Caki2 (cell line): ENCODE measurements around the gene ANKH. TPM values are rescaled to one million over a fixed set of nuclear protein-coding genes. Genes with fewer than 3 reads are reported as not detected.
"Not testable (repeated sequence)": the region's sequence is repeated elsewhere in the genome, so short reads cannot be mapped to it uniquely, and the experiment has no call there.

ENCODE experiments used
- DNase-seq: peaks from one replicate; pipeline ENCODE4 v3.0.0-alpha.2; 2015; ENCODE audit warnings: low read depth
- in situ Hi-C: cut with HindIII; loops from 2 replicates; pipeline ENCODE4 v1.10.0; 2016; ENCODE audit warnings: low sequenced_read_pairs, low pct_unique_long_range_greater_than_20kb, mixed read lengths
- total RNA-seq: library from RNA; depleted of rRNA; stranded (reverse); fragments of >200 nt; shearing (Covaris generic); gene quantifications from 2 replicates; pipeline ENCODE4 v1.2.3, GENCODE V29; 2014; ENCODE audit warnings: low replicate concordance

Gene ANKH
- total RNA-seq, 1 experiment from 2014 or later = 16.3 TPM

GRCh38 chr5:14840624-14841023 is 31.0 kb downstream of the ANKH start:
- in situ Hi-C loops = no loop called here
- no peak for DNase-seq

GRCh38 chr5:14838396-14839319 is 32.9 kb downstream of the ANKH start:
- in situ Hi-C loops = no loop called here
- no peak for DNase-seq

- DNase-seq, in situ Hi-C loops: not testable (repeated sequence)
These were observed 34.0 kb downstream of the ANKH start for GRCh38 chr5:14837423-14838122.

- no peak for DNase-seq
- in situ Hi-C loops = no loop called here
These were observed 36.7 kb downstream of the ANKH start for GRCh38 chr5:14834584-14835550.

GRCh38 chr5:14834062-14834461 is 37.5 kb downstream of the ANKH start:
- in situ Hi-C loops = no loop called here
- DNase-seq = no peak

- in situ Hi-C loops = no loop called here
- DNase-seq = no peak
These were observed 40.6 kb downstream of the ANKH start for GRCh38 chr5:14831006-14831338.

- in situ Hi-C loops = no loop called here
These were observed 41.2 kb downstream of the ANKH start for GRCh38 chr5:14830210-14831005.

GRCh38 chr5:14829396-14829795 is 42.2 kb downstream of the ANKH start:
- in situ Hi-C loops = no loop called here
- no peak for DNase-seq

More at GRCh38 chr5:14830210-14831005, 41.2 kb downstream of the ANKH start:
- peak; percentile 32 for DNase-seq

- in situ Hi-C loops = no loop called here
- no peak for DNase-seq
These were observed 44.9 kb downstream of the ANKH start for GRCh38 chr5:14826714-14827113.

- in situ Hi-C loops = no loop called here
- DNase-seq = no peak
These were observed 45.6 kb downstream of the ANKH start for GRCh38 chr5:14825977-14826376.

GRCh38 chr5:14824499-14824898 is 47.1 kb downstream of the ANKH start:
- DNase-seq = no peak
- in situ Hi-C loops = no loop called here

GRCh38 chr5:14821100-14821845 is 50.3 kb downstream of the ANKH start:
- no peak for DNase-seq
- in situ Hi-C loops = no loop called here

- no peak for DNase-seq
- in situ Hi-C loops = no loop called here
These were observed 52.4 kb downstream of the ANKH start for GRCh38 chr5:14818931-14819790.

GRCh38 chr5:14817762-14818136 is 53.8 kb downstream of the ANKH start:
- in situ Hi-C loops, DNase-seq: not testable (repeated sequence)

GRCh38 chr5:14816999-14817761 is 54.4 kb downstream of the ANKH start:
- no peak for DNase-seq
- in situ Hi-C loops = no loop called here
